ENCODE measurements around the gene SPINT4. TPM values are rescaled to one million over a fixed set of nuclear protein-coding genes. Genes with fewer than 3 reads are reported as not detected.

The SPINT4 gene
- total and polyA plus RNA-seq, 2 experiments from 2014 or later, result not detected

DNA sequence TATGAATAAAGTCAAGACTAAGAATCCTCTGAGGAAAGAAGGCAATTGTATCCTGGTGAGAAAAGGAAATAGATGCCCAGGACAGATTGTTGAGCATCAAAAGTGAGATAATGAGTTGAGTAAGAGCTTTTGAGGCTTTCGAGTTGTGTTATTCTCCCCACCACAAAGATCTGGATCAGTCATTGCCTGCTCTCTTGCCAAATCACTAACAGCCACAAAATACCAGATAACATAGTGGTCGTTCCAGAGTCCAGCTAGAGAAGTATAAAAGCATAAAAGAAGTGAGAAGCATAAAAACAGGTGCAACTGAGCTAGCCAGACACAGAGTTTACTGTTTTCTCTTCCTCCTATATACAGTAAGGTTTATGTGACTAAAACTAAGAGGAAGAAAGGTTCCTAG, 4.9 kb downstream of the SPINT4 start:
- peaks cover 11% of the 10 kb centered on the region; the same call in 2 of the 3 replicates for H3K36me3 Mint-ChIP-seq (ENCODE audit: low read depth)
- DNase-seq (ENCODE audit: low spot score), result no peak
- peaks cover 20% of the 10 kb centered on the region for H3K9me3 Mint-ChIP-seq
- H3K4me1 Mint-ChIP-seq, result no peaks in the 10 kb centered on the region; the same call in 2 of the 3 replicates
- Histone ChIP-seq H3K9me2 (ENCODE audit: insufficient read depth) (peaks cover 2% of the 10 kb centered on the region; the same call in 1 of the 2 replicates), H2AFZ (0 out of 2 replicates have a peak overlapping the region, but pooled peaks have one; percentile 2), H3K4me2 (no peak overlapping the region), H3K27me3 (ENCODE audit: insufficient read depth) (no peaks in the 10 kb centered on the region), H3K79me2 (replicated peaks; ENCODE audit: insufficient read depth) (no peaks in the 10 kb centered on the region), H3K36me3 (ENCODE audit: insufficient read depth) (no peaks in the 10 kb centered on the region; the same call in 1 of the 2 replicates), H3F3A (replicated peaks; ENCODE audit: low read depth) (no peaks in the 10 kb centered on the region), H3K27ac (ENCODE audit: low read depth) (no peak overlapping the region), H3K4me1 (ENCODE audit: insufficient read depth) (no peaks in the 10 kb centered on the region), H3K4me3 (no peak overlapping the region), H4K20me1 (replicated peaks; ENCODE audit: insufficient read depth) (no peaks in the 10 kb centered on the region)
- no peak overlapping the region for H3K27ac Mint-ChIP-seq
- no peak for ATAC-seq
- no peak overlapping the region for H3K4me3 Mint-ChIP-seq
- TF ChIP-seq NANOG (IDR thresholded peaks at IDR 0.05; ENCODE audit: borderline replicate concordance), result no peak
- no peak for TF ChIP-seq ZNF331 (CRISPR knock-in tag; IDR thresholded peaks at IDR 0.05; ENCODE audit: low read depth)
- no peak for TF ChIP-seq STAT1 (IDR thresholded peaks at IDR 0.05; ENCODE audit: unreplicated experiment)
- no peak for TF ChIP-seq POLR2AphosphoS5 (IDR thresholded peaks at IDR 0.05; ENCODE audit: low read depth)
- TF ChIP-seq, protein P1, sequence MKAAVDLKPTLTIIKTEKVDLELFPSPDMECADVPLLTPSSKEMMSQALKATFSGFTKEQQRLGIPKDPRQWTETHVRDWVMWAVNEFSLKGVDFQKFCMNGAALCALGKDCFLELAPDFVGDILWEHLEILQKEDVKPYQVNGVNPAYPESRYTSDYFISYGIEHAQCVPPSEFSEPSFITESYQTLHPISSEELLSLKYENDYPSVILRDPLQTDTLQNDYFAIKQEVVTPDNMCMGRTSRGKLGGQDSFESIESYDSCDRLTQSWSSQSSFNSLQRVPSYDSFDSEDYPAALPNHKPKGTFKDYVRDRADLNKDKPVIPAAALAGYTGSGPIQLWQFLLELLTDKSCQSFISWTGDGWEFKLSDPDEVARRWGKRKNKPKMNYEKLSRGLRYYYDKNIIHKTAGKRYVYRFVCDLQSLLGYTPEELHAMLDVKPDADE (IDR thresholded peaks at IDR 0.05), result no peak
- no peak for TF ChIP-seq ZNF462 (CRISPR knock-in tag; IDR thresholded peaks at IDR 0.05)
- TF ChIP-seq CREB1 (CRISPR knock-in tag; IDR thresholded peaks at IDR 0.05; ENCODE audit: low read depth), result no peak
- no peak for TF ChIP-seq JUNB (IDR thresholded peaks at IDR 0.05; ENCODE audit: unreplicated experiment)
- no peak for TF ChIP-seq EZH2 (IDR thresholded peaks at IDR 0.05; ENCODE audit: low read depth, unreplicated experiment)
- TF ChIP-seq EZH2phosphoT487 (IDR thresholded peaks at IDR 0.05; ENCODE audit: unreplicated experiment), result no peak
- no peak for TF ChIP-seq REST (IDR thresholded peaks at IDR 0.05; ENCODE audit: unreplicated experiment)
- TF ChIP-seq, protein P2, sequence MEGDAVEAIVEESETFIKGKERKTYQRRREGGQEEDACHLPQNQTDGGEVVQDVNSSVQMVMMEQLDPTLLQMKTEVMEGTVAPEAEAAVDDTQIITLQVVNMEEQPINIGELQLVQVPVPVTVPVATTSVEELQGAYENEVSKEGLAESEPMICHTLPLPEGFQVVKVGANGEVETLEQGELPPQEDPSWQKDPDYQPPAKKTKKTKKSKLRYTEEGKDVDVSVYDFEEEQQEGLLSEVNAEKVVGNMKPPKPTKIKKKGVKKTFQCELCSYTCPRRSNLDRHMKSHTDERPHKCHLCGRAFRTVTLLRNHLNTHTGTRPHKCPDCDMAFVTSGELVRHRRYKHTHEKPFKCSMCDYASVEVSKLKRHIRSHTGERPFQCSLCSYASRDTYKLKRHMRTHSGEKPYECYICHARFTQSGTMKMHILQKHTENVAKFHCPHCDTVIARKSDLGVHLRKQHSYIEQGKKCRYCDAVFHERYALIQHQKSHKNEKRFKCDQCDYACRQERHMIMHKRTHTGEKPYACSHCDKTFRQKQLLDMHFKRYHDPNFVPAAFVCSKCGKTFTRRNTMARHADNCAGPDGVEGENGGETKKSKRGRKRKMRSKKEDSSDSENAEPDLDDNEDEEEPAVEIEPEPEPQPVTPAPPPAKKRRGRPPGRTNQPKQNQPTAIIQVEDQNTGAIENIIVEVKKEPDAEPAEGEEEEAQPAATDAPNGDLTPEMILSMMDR (conservative IDR thresholded peaks at IDR 0.05; ENCODE audit: low read depth in 2 of 2), result no peak
- TF ChIP-seq ZNF114 (CRISPR knock-in tag; IDR thresholded peaks at IDR 0.05), result no peak
- no peaks in the 10 kb centered on the region for H3K27me3 Mint-ChIP-seq (ENCODE audit: insufficient read depth, low read depth, poor library complexity)
